Measurements from ENCODE around the gene NAPG. TPM values are rescaled to one million over a fixed set of nuclear protein-coding genes. Genes with fewer than 3 reads are reported as not detected.
A peak's percentile ranks its signal among the peaks of the same experiment; 100 is the strongest.

The NAPG gene
- total and polyA plus RNA-seq, 10 donors = 8.9 to 44.8 (median 31.4) TPM

GRCh38 chr18:10477863-10478260 is 48.0 kb upstream of the NAPG start:
- Histone ChIP-seq H3K27ac (peak overlapping the region in 1 of 8 donors; percentile 24), H3K4me1 (peaks cover 11 to 59% (median 25%) of the 10 kb centered on the region in 6 donors), H3K9me3 (no peaks in the 10 kb centered on the region), H3K4me3 (no peak overlapping the region), H3K27me3 (replicated peaks in 1 of 7) (peaks cover 0 to 20% (median 0%) of the 10 kb centered on the region in 7 donors), H3K36me3 (no peaks in the 10 kb centered on the region)
- intact Hi-C loops (cut with DNase I; ENCODE audit: low total_unique reads) = no loop called here
- no peak for TF ChIP-seq POLR2AphosphoS5 (IDR thresholded peaks at IDR 0.05)
- TF ChIP-seq POLR2A (IDR thresholded peaks at IDR 0.05) = no peak
- no peak for TF ChIP-seq CTCF (IDR thresholded peaks at IDR 0.05 in 8 of 11, conservative IDR thresholded peaks at IDR 0.05 in 3 of 11)
- no peak for DNase-seq
- 70 to 91% (median 79%) methylated on average over 1 to 2 of the region's 2 CpGs for WGBS, 5 donors

- WGBS, 5 donors = 71 to 82% (median 81%) methylated on average over 9 of the region's 9 CpGs
- intact Hi-C loops (cut with DNase I; ENCODE audit: low total_unique reads) = no loop called here
- no peak for DNase-seq
- Histone ChIP-seq H3K4me3 (no peak overlapping the region), H3K4me1 (peaks cover 9 to 54% (median 26%) of the 10 kb centered on the region in 6 donors), H3K27ac (peak overlapping the region in 3 of 8 donors; percentile 39 to 71 (median 39)), H3K9me3 (no peaks in the 10 kb centered on the region), H3K27me3 (replicated peaks in 1 of 7) (peaks cover 0 to 4% (median 0%) of the 10 kb centered on the region in 7 donors), H3K36me3 (peaks cover 0 to 8% (median 0%) of the 10 kb centered on the region in 6 donors)
- TF ChIP-seq POLR2AphosphoS5 (IDR thresholded peaks at IDR 0.05) (no peak), CTCF (IDR thresholded peaks at IDR 0.05 in 8 of 11, conservative IDR thresholded peaks at IDR 0.05 in 3 of 11) (no peak), POLR2A (IDR thresholded peaks at IDR 0.05) (no peak)
Measured at GRCh38 chr18:10481831-10482230, 44.0 kb upstream of the NAPG start.

- peaks cover 0 to 9% (median 0%) of the 10 kb centered on the region in 6 donors for H3K36me3 ChIP-seq
- WGBS, 5 donors = 85 to 91% (median 87%) methylated on average over 10 to 11 of the region's 11 CpGs
- intact Hi-C loops (cut with DNase I; ENCODE audit: low total_unique reads) = no loop called here
- peak overlapping the region in 1 of 8 donors; percentile 8 for H3K4me3 ChIP-seq
- peaks cover 3 to 47% (median 20%) of the 10 kb centered on the region in 6 donors for H3K4me1 ChIP-seq
- no peaks in the 10 kb centered on the region for H3K9me3 ChIP-seq
- no peaks in the 10 kb centered on the region for H3K27me3 ChIP-seq (replicated peaks in 1 of 7)
- H3K27ac ChIP-seq = peak overlapping the region in 4 of 8 donors; percentile 39 to 71 (median 42)
- DNase-seq = no peak
- TF ChIP-seq CTCF (IDR thresholded peaks at IDR 0.05 in 8 of 11, conservative IDR thresholded peaks at IDR 0.05 in 3 of 11) = peak in 1 of 11 experiments; percentile 2
- TF ChIP-seq POLR2AphosphoS5 (IDR thresholded peaks at IDR 0.05) = no peak
Measured at GRCh38 chr18:10482363-10482984, 43.4 kb upstream of the NAPG start.

All from spleen (tissue), 11 donors.